GM19240 (cell line): ENCODE results near the gene KLC1.

ENCODE experiments used
- DNase-seq: peaks from one replicate; pipeline ENCODE4 v3.0.0; 2011; ENCODE audit warnings: low spot score; ENCODE audit not compliant: insufficient read length

The KLC1 gene

DNA sequence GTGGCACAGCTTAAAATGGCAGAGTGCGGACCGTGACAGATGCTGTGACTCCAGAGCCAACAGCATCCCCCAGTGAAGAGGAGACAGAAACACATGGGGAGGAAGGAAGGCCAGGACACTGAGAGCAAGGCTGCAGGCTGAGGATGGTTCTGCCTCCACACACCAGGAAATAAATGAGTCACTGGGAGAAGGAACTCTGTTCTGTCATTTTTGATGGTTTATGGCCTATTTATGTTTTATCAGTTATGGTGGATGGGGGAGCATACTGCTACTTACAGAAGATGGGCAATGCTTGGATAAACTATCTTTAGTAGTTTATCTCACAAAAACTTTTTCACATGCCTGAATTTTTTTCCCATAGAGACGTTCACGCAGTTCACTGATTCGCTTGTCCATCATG is 120.4 kb downstream of the KLC1 start:
- DNase-seq = no peak

DNA sequence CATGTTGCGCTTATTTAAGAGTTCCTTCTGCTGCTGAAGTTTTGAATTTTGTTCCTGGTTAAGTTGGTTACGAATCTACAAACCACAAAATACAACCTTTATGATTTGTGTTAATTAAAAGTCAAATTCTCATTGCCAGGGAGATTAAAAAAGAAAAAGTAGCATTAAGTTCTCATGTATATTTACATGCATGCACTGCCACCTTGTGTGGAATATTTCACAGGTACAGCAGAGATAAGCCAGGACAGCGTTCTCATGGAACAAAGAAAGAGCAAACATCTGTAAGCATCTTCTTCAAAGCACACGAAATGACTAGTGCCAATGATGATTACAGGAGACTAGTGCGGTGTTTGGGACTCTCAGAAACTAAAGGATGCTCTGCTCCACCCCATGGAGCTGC is 120.8 kb downstream of the KLC1 start:
- no peak for DNase-seq
